OCI-LY1 (cell line): Measurements from ENCODE around the gene RET.

ENCODE experiments used
- H2AFZ ChIP-seq: fragments of 200-600 bp; sonication (generic), shearing (Covaris generic); 2 replicates; pipeline ENCODE4 v1.6.0; 2014; ENCODE audit warnings: antibody characterized with exemption, mild to moderate bottlenecking, low read length
- H3F3A ChIP-seq: fragments of 200-600 bp; sonication (generic), shearing (Covaris generic); 2 replicates; pipeline ENCODE4 v1.6.0; 2014; ENCODE audit warnings: mild to moderate bottlenecking, antibody characterized with exemption, low read length, moderate library complexity; ENCODE audit not compliant: insufficient read depth
- H3K27ac ChIP-seq: fragments of 200-600 bp; sonication (generic); 2 replicates; pipeline ENCODE4 v1.5.1; 2014; ENCODE audit warnings: low read length, mixed run types, mild to moderate bottlenecking, low read depth; ENCODE audit not compliant: poor library complexity, severe bottlenecking
- H3K27me3 ChIP-seq: fragments of 200-600 bp; sonication (generic); 2 replicates; pipeline ENCODE4 v1.6.0; 2014; ENCODE audit warnings: antibody characterized with exemption, mild to moderate bottlenecking, low read length, moderate library complexity; ENCODE audit not compliant: insufficient read depth
- H3K36me3 ChIP-seq: fragments of 200-600 bp; sonication (generic); 2 replicates; pipeline ENCODE4 v1.6.1; 2014; ENCODE audit warnings: mild to moderate bottlenecking, antibody characterized with exemption, low read length, moderate library complexity, mixed read lengths; ENCODE audit not compliant: insufficient read depth
- H3K4me1 ChIP-seq: fragments of 200-600 bp; sonication (generic); 2 replicates; pipeline ENCODE4 v1.5.1; 2014; ENCODE audit warnings: mild to moderate bottlenecking, low read length, moderate library complexity; ENCODE audit not compliant: insufficient read depth, severe bottlenecking
- H3K4me2 ChIP-seq: fragments of 200-600 bp; sonication (generic), shearing (Covaris generic); 2 replicates; pipeline ENCODE4 v1.6.1; 2014; ENCODE audit warnings: low read length
- H3K4me3 ChIP-seq: fragments of 200-600 bp; sonication (generic); 2 replicates; pipeline ENCODE4 v1.5.1; 2014; ENCODE audit warnings: low read length, low read depth, mild to moderate bottlenecking, mixed read lengths; ENCODE audit not compliant: poor library complexity, severe bottlenecking
- H3K79me2 ChIP-seq: fragments of 200-600 bp; shearing (Covaris generic); 2 replicates; pipeline ENCODE4 v1.6.1; 2016; ENCODE audit warnings: mixed run types, low read length, mixed read lengths; ENCODE audit not compliant: insufficient read depth
- H3K9ac ChIP-seq: fragments of 200-600 bp; sonication (generic), shearing (Covaris generic); 2 replicates; pipeline ENCODE4 v1.6.1; 2014; ENCODE audit warnings: mild to moderate bottlenecking, low read length, mixed read lengths
- H3K9me2 ChIP-seq: fragments of 200-600 bp; sonication (generic), shearing (Covaris generic); 2 replicates; pipeline ENCODE4 v1.6.1; 2014; ENCODE audit warnings: low read depth, mild to moderate bottlenecking, low read length, mixed read lengths
- H3K9me3 ChIP-seq: fragments of 200-600 bp; shearing (Covaris generic); 2 replicates; pipeline ENCODE4 v1.6.1; 2014; ENCODE audit warnings: low read length, mixed read lengths
- H4K20me1 ChIP-seq: fragments of 200-600 bp; sonication (generic), shearing (Covaris generic); 2 replicates; pipeline ENCODE4 v1.6.0; 2016; ENCODE audit warnings: mild to moderate bottlenecking, low read length; ENCODE audit not compliant: insufficient read depth
- EZH2 ChIP-seq: fragments of 200-600 bp; sonication (generic), shearing (Covaris generic); IDR thresholded peaks from 2 replicates; pipeline ENCODE4 v1.8.0; 2017; ENCODE audit warnings: borderline replicate concordance, mixed run types, mild to moderate bottlenecking, antibody characterized with exemption, low read length, moderate library complexity, mixed read lengths
- TF ChIP-seq, protein P1 (sequence below): fragments of 200-600 bp; sonication (generic), shearing (Covaris generic); IDR thresholded peaks from 2 replicates; pipeline ENCODE4 v1.5.1; 2017; ENCODE audit warnings: mild to moderate bottlenecking, antibody characterized with exemption, low read length, moderate library complexity, mixed read lengths

RET gene

DNA sequence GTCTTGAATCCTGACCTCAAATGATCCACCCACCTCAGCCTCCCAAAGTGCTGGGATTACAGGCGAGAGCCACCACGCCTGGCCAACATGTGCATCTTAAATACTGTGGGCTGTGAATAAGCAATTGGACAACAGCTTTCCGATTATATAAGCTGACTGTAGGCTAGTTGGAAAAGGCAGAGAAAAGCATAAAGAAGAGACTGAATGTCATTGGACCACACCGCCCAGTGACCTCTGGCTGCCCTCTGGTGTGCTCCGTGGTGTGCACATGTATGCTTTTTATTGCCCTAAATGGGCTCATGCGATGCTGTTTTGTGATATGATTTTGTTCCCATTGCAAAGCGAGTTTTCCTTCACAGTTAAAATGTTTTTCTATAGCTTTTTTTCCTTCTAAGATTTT lies 46.0 kb downstream of the RET start:
- Histone ChIP-seq H3K9ac (no peak overlapping the region), H4K20me1 (no peaks in the 10 kb centered on the region), H3K9me3 (no peaks in the 10 kb centered on the region), H3K4me2 (no peak overlapping the region), H3K9me2 (no peaks in the 10 kb centered on the region), H3K27ac (no peak overlapping the region), H3F3A (no peaks in the 10 kb centered on the region), H3K4me1 (no peaks in the 10 kb centered on the region), H2AFZ (no peak overlapping the region), H3K79me2 (no peaks in the 10 kb centered on the region), H3K27me3 (no peaks in the 10 kb centered on the region), H3K4me3 (no peak overlapping the region), H3K36me3 (no peaks in the 10 kb centered on the region)
- TF ChIP-seq EZH2: no peak
- TF ChIP-seq, protein P1, sequence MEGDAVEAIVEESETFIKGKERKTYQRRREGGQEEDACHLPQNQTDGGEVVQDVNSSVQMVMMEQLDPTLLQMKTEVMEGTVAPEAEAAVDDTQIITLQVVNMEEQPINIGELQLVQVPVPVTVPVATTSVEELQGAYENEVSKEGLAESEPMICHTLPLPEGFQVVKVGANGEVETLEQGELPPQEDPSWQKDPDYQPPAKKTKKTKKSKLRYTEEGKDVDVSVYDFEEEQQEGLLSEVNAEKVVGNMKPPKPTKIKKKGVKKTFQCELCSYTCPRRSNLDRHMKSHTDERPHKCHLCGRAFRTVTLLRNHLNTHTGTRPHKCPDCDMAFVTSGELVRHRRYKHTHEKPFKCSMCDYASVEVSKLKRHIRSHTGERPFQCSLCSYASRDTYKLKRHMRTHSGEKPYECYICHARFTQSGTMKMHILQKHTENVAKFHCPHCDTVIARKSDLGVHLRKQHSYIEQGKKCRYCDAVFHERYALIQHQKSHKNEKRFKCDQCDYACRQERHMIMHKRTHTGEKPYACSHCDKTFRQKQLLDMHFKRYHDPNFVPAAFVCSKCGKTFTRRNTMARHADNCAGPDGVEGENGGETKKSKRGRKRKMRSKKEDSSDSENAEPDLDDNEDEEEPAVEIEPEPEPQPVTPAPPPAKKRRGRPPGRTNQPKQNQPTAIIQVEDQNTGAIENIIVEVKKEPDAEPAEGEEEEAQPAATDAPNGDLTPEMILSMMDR: no peak

GRCh38 chr10:43123361-43124093 lies 46.7 kb downstream of the RET start:
- Histone ChIP-seq H3K4me1 (no peaks in the 10 kb centered on the region), H3K9me3 (no peaks in the 10 kb centered on the region), H3K4me2 (no peak overlapping the region), H2AFZ (no peak overlapping the region), H3K27me3 (no peaks in the 10 kb centered on the region), H4K20me1 (no peaks in the 10 kb centered on the region), H3K4me3 (no peak overlapping the region), H3K79me2 (no peaks in the 10 kb centered on the region), H3K36me3 (no peaks in the 10 kb centered on the region), H3F3A (no peaks in the 10 kb centered on the region), H3K27ac (no peak overlapping the region), H3K9me2 (no peaks in the 10 kb centered on the region), H3K9ac (no peak overlapping the region)
- TF ChIP-seq, protein P1: no peak
- no peak for TF ChIP-seq EZH2

GRCh38 chr10:43124094-43124521 lies 47.2 kb downstream of the RET start:
- H3K9me2 ChIP-seq: no peaks in the 10 kb centered on the region
- no peak overlapping the region for H3K27ac ChIP-seq
- no peak overlapping the region for H3K9ac ChIP-seq
- H3F3A ChIP-seq: no peaks in the 10 kb centered on the region
- TF ChIP-seq EZH2: no peak
- TF ChIP-seq, protein P1: no peak
- H3K27me3 ChIP-seq: no peaks in the 10 kb centered on the region
- no peak overlapping the region for H3K4me2 ChIP-seq
- no peak overlapping the region for H2AFZ ChIP-seq
- H3K4me1 ChIP-seq: no peaks in the 10 kb centered on the region
- H3K9me3 ChIP-seq: no peaks in the 10 kb centered on the region
- H4K20me1 ChIP-seq: no peaks in the 10 kb centered on the region
- H3K36me3 ChIP-seq: no peaks in the 10 kb centered on the region
- no peaks in the 10 kb centered on the region for H3K79me2 ChIP-seq
- no peak overlapping the region for H3K4me3 ChIP-seq
